H9 (cell line): ENCODE data around the gene ESPNL. TPM values are rescaled to one million over a fixed set of nuclear protein-coding genes. Genes with fewer than 3 reads are reported as not detected.

Source experiments
- DNase-seq: peaks from one replicate; pipeline ENCODE4 v3.0.0-alpha.2; 2017
- H2AFZ ChIP-seq: one replicate; pipeline ENCODE4 v1.6.1; 2013; ENCODE audit warnings: mild to moderate bottlenecking, low read length, control low read depth, moderate library complexity
- H2AK5ac ChIP-seq: 2 replicates; pipeline ENCODE4 v1.6.1; 2013; ENCODE audit warnings: low read length, control low read depth, mixed read lengths; ENCODE audit not compliant: insufficient read length
- H2BK120ac ChIP-seq: one replicate; pipeline ENCODE4 v1.6.1; 2013; ENCODE audit warnings: low read depth, mild to moderate bottlenecking, low read length, control low read depth, inconsistent platforms; ENCODE audit not compliant: poor library complexity, severe bottlenecking
- H2BK12ac ChIP-seq: 2 replicates; pipeline ENCODE4 v1.6.1; 2013; ENCODE audit warnings: low read length, control low read depth, mixed read lengths, low read depth; ENCODE audit not compliant: insufficient read length
- H2BK15ac ChIP-seq: 2 replicates; pipeline ENCODE4 v1.6.1; 2013; ENCODE audit warnings: low read depth, low read length, control low read depth
- H2BK20ac ChIP-seq: one replicate; pipeline ENCODE4 v1.6.1; 2013; ENCODE audit warnings: low read depth, mild to moderate bottlenecking, low read length, control low read depth, inconsistent platforms; ENCODE audit not compliant: poor library complexity, severe bottlenecking
- H2BK5ac ChIP-seq: 2 replicates; pipeline ENCODE4 v1.6.1; 2013; ENCODE audit warnings: low read length, control low read depth, mixed read lengths; ENCODE audit not compliant: insufficient read length
- H3K14ac ChIP-seq: 2 replicates; pipeline ENCODE4 v1.6.1; 2013; ENCODE audit warnings: low read length, control low read depth; ENCODE audit not compliant: insufficient read depth
- H3K18ac ChIP-seq: 2 replicates; pipeline ENCODE4 v1.6.1; 2013; ENCODE audit warnings: low read depth, mild to moderate bottlenecking, mixed read lengths, low read length, control low read depth; ENCODE audit not compliant: insufficient read length
- H3K23ac ChIP-seq: 2 replicates; pipeline ENCODE4 v1.6.1; 2013; ENCODE audit warnings: low read length, control low read depth, mixed read lengths, low read depth; ENCODE audit not compliant: insufficient read length
- H3K23me2 ChIP-seq: 2 replicates; pipeline ENCODE4 v1.6.1; 2013; ENCODE audit warnings: low read depth, mild to moderate bottlenecking, mixed read lengths, low read length, control low read depth; ENCODE audit not compliant: insufficient read length, poor library complexity, severe bottlenecking
- H3K27ac ChIP-seq: 2 replicates; pipeline ENCODE4 v1.5.1; 2013; ENCODE audit warnings: low read length, control low read depth, mixed read lengths, low read depth; ENCODE audit not compliant: insufficient read length
- H3K27me3 ChIP-seq: 2 replicates; pipeline ENCODE4 v1.6.1; 2013; ENCODE audit warnings: low read length, control low read depth, inconsistent platforms; ENCODE audit not compliant: insufficient read depth
- H3K4ac ChIP-seq: 2 replicates; pipeline ENCODE4 v1.6.1; 2013; ENCODE audit warnings: low read depth, mild to moderate bottlenecking, control low read depth, inconsistent platforms, low read length, moderate library complexity
- H3K4me1 ChIP-seq: 2 replicates; pipeline ENCODE4 v1.6.1; 2013; ENCODE audit warnings: low read length, control low read depth, inconsistent platforms; ENCODE audit not compliant: insufficient read depth
- H3K4me2 ChIP-seq: 2 replicates; pipeline ENCODE4 v1.6.1; 2013; ENCODE audit warnings: low read length, control low read depth, mixed read lengths; ENCODE audit not compliant: insufficient read length, insufficient read depth
- H3K56ac ChIP-seq: 2 replicates; pipeline ENCODE4 v1.6.1; 2013; ENCODE audit warnings: low read depth, mild to moderate bottlenecking, mixed read lengths, low read length, control low read depth; ENCODE audit not compliant: insufficient read length
- H3K79me1 ChIP-seq: 2 replicates; pipeline ENCODE4 v1.6.1; 2013; ENCODE audit warnings: low read depth, mild to moderate bottlenecking, moderate library complexity, low read length, control low read depth, inconsistent platforms; ENCODE audit not compliant: insufficient read depth, poor library complexity, severe bottlenecking
- H3K79me2 ChIP-seq: 2 replicates; pipeline ENCODE4 v1.6.1; 2013; ENCODE audit warnings: low read length, control low read depth, inconsistent platforms; ENCODE audit not compliant: insufficient read depth
- H3K9ac ChIP-seq: 2 replicates; pipeline ENCODE4 v1.6.1; 2013; ENCODE audit warnings: low read length, control low read depth, mixed read lengths; ENCODE audit not compliant: insufficient read length; ENCODE audit errors: extremely low read depth
- H3K9me3 ChIP-seq: one replicate; pipeline ENCODE4 v1.6.1; 2013; ENCODE audit warnings: low read depth, low read length, inconsistent platforms; ENCODE audit not compliant: control insufficient read depth
- H3T11ph ChIP-seq: one replicate; pipeline ENCODE4 v1.6.1; 2013; ENCODE audit warnings: mild to moderate bottlenecking, low read length, control low read depth, inconsistent platforms
- H4K20me1 ChIP-seq: one replicate; pipeline ENCODE4 v1.6.1; 2013; ENCODE audit not compliant: control insufficient read depth, insufficient read length, insufficient read depth
- H4K5ac ChIP-seq: 2 replicates; pipeline ENCODE4 v1.6.1; 2013; ENCODE audit warnings: low read depth, mild to moderate bottlenecking, mixed read lengths, low read length, control low read depth; ENCODE audit not compliant: insufficient read length
- H4K8ac ChIP-seq: replicated peaks from 2 replicates; pipeline ENCODE4 v1.6.1; 2013; ENCODE audit warnings: low read length, control low read depth, mixed read lengths, low read depth; ENCODE audit not compliant: insufficient read length
- H4K91ac ChIP-seq: 2 replicates; pipeline ENCODE4 v1.6.1; 2013; ENCODE audit warnings: low read depth, mild to moderate bottlenecking, moderate library complexity, mixed read lengths, low read length, control low read depth; ENCODE audit not compliant: insufficient read length
- H3K27ac Mint-ChIP-seq, 3 experiments: 2 replicates in 2 of 3; 3 replicates in 1 of 3; pipeline ENCODE4 v1.8.0; 2020 to 2021; ENCODE audit warnings: mixed read lengths in 3 of 3, mild to moderate bottlenecking in 1 of 3, moderate library complexity in 1 of 3
- H3K27me3 Mint-ChIP-seq: 2 replicates; pipeline ENCODE4 v1.8.0; 2021; ENCODE audit warnings: low read depth, mild to moderate bottlenecking, moderate library complexity, mixed read lengths
- H3K36me3 Mint-ChIP-seq, 3 experiments: 2 replicates in 2 of 3; 3 replicates in 1 of 3; pipeline ENCODE4 v1.8.0; 2020 to 2021; ENCODE audit warnings: low read depth in 3 of 3, mixed read lengths in 3 of 3; ENCODE audit not compliant: insufficient read depth in 1 of 3
- H3K4me1 Mint-ChIP-seq, 2 experiments: 2 replicates each; pipeline ENCODE4 v1.8.0; 2020; ENCODE audit warnings: mixed read lengths in 2 of 2
- H3K4me3 Mint-ChIP-seq, 2 experiments: 2 replicates in 1 of 2; 3 replicates in 1 of 2; pipeline ENCODE4 v1.8.0; 2020 to 2021; ENCODE audit warnings: mild to moderate bottlenecking in 2 of 2, mixed read lengths in 2 of 2, moderate library complexity in 1 of 2
- H3K9me3 Mint-ChIP-seq, 2 experiments: 2 replicates in 1 of 2; 3 replicates in 1 of 2; pipeline ENCODE4 v1.8.0; 2020; ENCODE audit warnings: mild to moderate bottlenecking in 2 of 2, mixed read lengths in 2 of 2, moderate library complexity in 1 of 2
- CTCF ChIP-seq: fragments of 200-600 bp; sonication (generic); conservative IDR thresholded peaks from 3 replicates; pipeline ENCODE4 v1.8.0; 2021; ENCODE audit warnings: antibody characterized with exemption, mild to moderate bottlenecking
- WGBS: extraction: QIAGEN DNeasy Blood & Tissue Kit; methylation state at CpG from one replicate; pipeline ENCODE4 v1.1.7; 2013; ENCODE audit warnings: missing lambda C conversion rate, low lambda C conversion rate, mixed read lengths; ENCODE audit not compliant: insufficient read length; ENCODE audit errors: extremely low coverage; 5-methylcytosine and 5-hydroxymethylcytosine counted together
- total RNA-seq: library from RNA; stranded (reverse); gene quantifications from 2 replicates; pipeline ENCODE4 v1.2.1, GENCODE V29; 2021

Gene ESPNL
- total RNA-seq, 1 experiment from 2014 or later, result 0.17 TPM

- Histone ChIP-seq H3K9me3 (no peaks in the 10 kb centered on the region), H3K23ac (no peak overlapping the region), H4K5ac (no peak overlapping the region), H2BK120ac (no peak overlapping the region), H3K9ac (no peak overlapping the region), H3K27me3 (no peaks in the 10 kb centered on the region), H3K56ac (no peak overlapping the region), H3K4me2 (no peak overlapping the region), H4K20me1 (no peaks in the 10 kb centered on the region), H3K4me1 (no peaks in the 10 kb centered on the region; the same call in 1 of the 2 replicates), H2BK15ac (no peak overlapping the region), H4K91ac (no peak overlapping the region), H3K18ac (no peak overlapping the region), H2AK5ac (no peak overlapping the region), H2BK20ac (no peak overlapping the region), H3K14ac (no peak overlapping the region), H3K79me2 (no peaks in the 10 kb centered on the region), H3K27ac (no peak overlapping the region), H2BK12ac (no peak overlapping the region), H3K79me1 (no peaks in the 10 kb centered on the region), H3T11ph (no peak overlapping the region), H3K4ac (no peak overlapping the region), H2AFZ (no peak overlapping the region), H4K8ac (no peak overlapping the region), H3K23me2 (peaks cover 5% of the 10 kb centered on the region), H2BK5ac (no peak overlapping the region)
- Mint-ChIP-seq H3K27me3 (peaks cover 9% of the 10 kb centered on the region), H3K36me3 (peaks cover 0 to 9% (median 0%) of the 10 kb centered on the region in 3 experiments; a peak in 3 of 7 replicates), H3K4me3 (no peak overlapping the region), H3K4me1 (peaks cover 9 to 10% of the 10 kb centered on the region in 2 experiments), H3K27ac (peak overlapping the region in 1 of 3 experiments; percentile 6; a peak in 1 of 7 replicates), H3K9me3 (peaks cover 15 to 26% of the 10 kb centered on the region in 2 experiments)
- WGBS, result no CpG with 5 or more reads among the region's 13 CpGs
- DNase-seq, result peak; percentile 22
- TF ChIP-seq CTCF, result no peak
Observed at GRCh38 chr2:238113611-238114010, 13.5 kb downstream of the ESPNL start.
